ENCODE data around the gene ACSF2. TPM values are rescaled to one million over a fixed set of nuclear protein-coding genes. Genes with fewer than 3 reads are reported as not detected.

ACSF2 gene
- total RNA-seq, 1 donor from 2014 or later: 34.5 TPM

DNA sequence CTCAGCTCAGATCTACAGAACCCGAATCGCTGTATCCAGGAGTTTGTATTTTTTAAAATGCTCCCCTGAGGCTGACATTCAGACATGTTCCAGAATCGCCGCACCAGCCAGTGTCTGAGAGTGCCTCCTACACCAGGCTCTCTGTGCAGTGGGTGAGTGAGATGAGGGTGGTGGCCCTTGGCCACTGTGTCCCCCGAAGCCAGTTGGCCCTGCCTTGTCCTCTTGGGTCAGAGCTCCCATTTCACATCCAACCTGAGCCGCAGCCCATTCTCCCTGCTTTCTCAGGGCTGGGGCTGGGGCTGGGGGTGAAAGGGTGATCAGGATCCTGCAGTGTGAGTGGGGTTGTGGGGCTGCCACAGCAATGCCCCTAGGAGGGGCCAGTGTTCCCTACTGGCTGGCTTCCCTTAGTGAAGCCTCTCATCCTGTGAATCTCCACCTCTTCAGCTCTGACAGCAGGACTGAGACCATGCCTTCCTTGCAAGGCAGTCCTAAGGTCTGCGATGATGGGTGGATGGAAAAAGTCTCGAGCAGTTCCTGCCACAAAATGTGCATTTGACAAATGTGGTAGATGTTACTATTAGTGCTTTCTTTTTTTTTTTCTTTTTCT, 69.3 kb downstream of the ACSF2 start:
- Mint-ChIP-seq H3K27me3 (ENCODE audit: low read depth) (peaks cover 2% of the 10 kb centered on the region), H3K4me1 (no peaks in the 10 kb centered on the region), H3K9me3 (no peaks in the 10 kb centered on the region), H3K27ac (ENCODE audit: unreplicated experiment) (no peak overlapping the region), H3K36me3 (ENCODE audit: low read depth) (no peaks in the 10 kb centered on the region), H3K4me3 (no peak overlapping the region)
- DNase-seq (ENCODE audit: low read depth, low spot score): no peak
- TF ChIP-seq CTCF (conservative IDR thresholded peaks at IDR 0.05): no peak

- Mint-ChIP-seq H3K36me3 (ENCODE audit: low read depth) (no peaks in the 10 kb centered on the region), H3K4me1 (no peaks in the 10 kb centered on the region), H3K9me3 (no peaks in the 10 kb centered on the region), H3K4me3 (no peak overlapping the region), H3K27ac (ENCODE audit: unreplicated experiment) (no peak overlapping the region), H3K27me3 (ENCODE audit: low read depth) (peaks cover 2% of the 10 kb centered on the region)
- TF ChIP-seq CTCF (conservative IDR thresholded peaks at IDR 0.05): no peak
- no peak for DNase-seq (ENCODE audit: low read depth, low spot score)
These were observed 69.9 kb downstream of the ACSF2 start for GRCh38 chr17:50495918-50496317.

DNA sequence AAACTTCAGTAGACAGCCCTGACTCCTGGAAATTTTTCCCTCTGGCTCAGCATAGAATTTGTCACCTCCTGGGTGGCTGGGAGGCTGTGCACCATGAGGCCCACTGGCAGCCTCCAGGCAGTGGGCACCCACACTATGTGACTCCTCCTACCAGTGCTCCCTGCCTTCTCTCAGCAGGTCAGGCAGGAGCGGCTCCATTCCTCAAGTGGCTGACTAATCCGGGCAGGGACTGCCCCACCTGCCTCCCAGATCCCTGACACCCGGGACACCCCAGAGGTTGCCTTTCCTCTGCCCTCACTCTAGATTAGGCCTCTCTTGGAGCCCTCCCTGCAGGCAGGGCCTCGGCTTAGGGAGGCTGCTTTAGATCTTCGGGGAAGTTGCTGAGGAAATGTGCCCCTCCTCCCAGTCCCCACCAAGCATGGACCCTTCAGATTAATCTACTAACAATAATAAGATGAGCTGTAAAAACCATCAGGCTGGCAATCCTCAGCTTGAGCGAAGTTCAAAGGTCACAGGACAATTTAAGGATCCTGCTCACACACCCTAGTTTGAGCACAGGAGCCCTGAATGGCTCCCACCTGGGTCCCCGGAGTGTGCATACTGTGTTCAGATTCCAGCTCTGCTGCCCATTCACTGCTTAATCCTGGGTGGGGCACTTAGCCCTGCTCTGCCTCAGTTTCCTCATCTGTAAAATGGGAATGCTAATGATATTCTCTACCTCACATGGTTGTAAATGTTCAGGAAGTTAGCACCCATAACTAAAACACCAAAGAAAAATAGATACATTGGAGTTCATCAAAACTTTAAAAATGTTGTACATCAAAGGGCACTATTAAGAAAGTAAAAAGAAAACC, 72.2 kb downstream of the ACSF2 start:
- Mint-ChIP-seq H3K27me3 (ENCODE audit: low read depth) (peaks cover 2% of the 10 kb centered on the region), H3K4me1 (no peaks in the 10 kb centered on the region), H3K4me3 (no peak overlapping the region), H3K27ac (ENCODE audit: unreplicated experiment) (no peak overlapping the region), H3K36me3 (ENCODE audit: low read depth) (no peaks in the 10 kb centered on the region), H3K9me3 (no peaks in the 10 kb centered on the region)
- DNase-seq (ENCODE audit: low read depth, low spot score): no peak
- no peak for TF ChIP-seq CTCF (conservative IDR thresholded peaks at IDR 0.05)

DNA sequence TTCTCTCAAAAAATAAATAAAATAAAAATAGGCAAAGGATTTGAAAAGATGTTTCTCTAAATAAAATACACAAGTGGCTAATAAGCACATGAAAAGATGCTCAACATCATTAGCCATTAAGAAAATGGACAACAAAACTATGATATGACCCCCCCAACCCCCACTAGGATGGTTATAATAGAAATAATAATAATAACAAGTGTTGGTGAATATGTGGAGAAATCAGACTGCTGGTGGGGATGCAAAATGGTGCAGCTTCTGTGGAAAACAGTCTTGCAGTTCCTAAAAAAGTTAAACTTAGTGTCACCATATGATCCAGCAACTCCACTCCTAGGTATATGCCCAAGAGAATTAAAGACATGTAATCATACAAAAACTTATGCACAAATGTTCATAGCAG, 73.3 kb downstream of the ACSF2 start:
- Mint-ChIP-seq H3K36me3 (ENCODE audit: low read depth) (no peaks in the 10 kb centered on the region), H3K9me3 (no peaks in the 10 kb centered on the region), H3K27ac (ENCODE audit: unreplicated experiment) (no peak overlapping the region), H3K4me1 (peaks cover 6% of the 10 kb centered on the region), H3K4me3 (no peak overlapping the region), H3K27me3 (ENCODE audit: low read depth) (peaks cover 3% of the 10 kb centered on the region)
- DNase-seq (ENCODE audit: low read depth, low spot score): no peak
- no peak for TF ChIP-seq CTCF (conservative IDR thresholded peaks at IDR 0.05)

GRCh38 chr17:50499721-50500120, 73.7 kb downstream of the ACSF2 start:
- TF ChIP-seq CTCF (conservative IDR thresholded peaks at IDR 0.05): no peak
- no peak overlapping the region for H3K4me3 Mint-ChIP-seq
- H3K4me1 Mint-ChIP-seq: peaks cover 6% of the 10 kb centered on the region
- H3K9me3 Mint-ChIP-seq: no peaks in the 10 kb centered on the region
- H3K27me3 Mint-ChIP-seq (ENCODE audit: low read depth): peaks cover 3% of the 10 kb centered on the region
- no peak overlapping the region for H3K27ac Mint-ChIP-seq (ENCODE audit: unreplicated experiment)
- DNase-seq (ENCODE audit: low read depth, low spot score): no peak
- H3K36me3 Mint-ChIP-seq (ENCODE audit: low read depth): no peaks in the 10 kb centered on the region
